Neural cell (in vitro differentiated cells): Measurements from ENCODE around the gene TRIO. TPM values are rescaled to one million over a fixed set of nuclear protein-coding genes. Genes with fewer than 3 reads are reported as not detected.
A peak's percentile ranks its signal among the peaks of the same experiment; 100 is the strongest.

Experiments used
- H2AFZ ChIP-seq: fragments of 200-600, 300-800 bp; sonication (generic), shearing (Covaris generic); 2 replicates; pipeline ENCODE4 v1.6.0; 2014; ENCODE audit warnings: low read depth, mild to moderate bottlenecking, antibody characterized with exemption, low read length, moderate library complexity
- H3F3A ChIP-seq: fragments of 200-600 bp; shearing (Covaris generic); 2 replicates; pipeline ENCODE4 v1.6.1; 2016; ENCODE audit warnings: mild to moderate bottlenecking, moderate library complexity, mixed read lengths, antibody characterized with exemption, low read length; ENCODE audit not compliant: insufficient read depth, poor library complexity, severe bottlenecking
- H3K27ac ChIP-seq: fragments of 200-600, 300-800 bp; sonication (generic), shearing (Covaris generic); 2 replicates; pipeline ENCODE4 v1.5.1; 2014; ENCODE audit warnings: mild to moderate bottlenecking, low read length, moderate library complexity
- H3K27me3 ChIP-seq: fragments of 300-800, 200-600 bp; sonication (generic), shearing (Covaris generic); 2 replicates; pipeline ENCODE4 v1.6.0; 2014; ENCODE audit warnings: mild to moderate bottlenecking, low read depth, low read length, moderate library complexity; ENCODE audit not compliant: insufficient read depth
- H3K36me3 ChIP-seq: fragments of 300-800, 200-600 bp; sonication (generic), shearing (Covaris generic); 2 replicates; pipeline ENCODE4 v1.5.1; 2014; ENCODE audit warnings: mild to moderate bottlenecking, antibody characterized with exemption, low read length, moderate library complexity; ENCODE audit not compliant: insufficient read depth
- H3K4me2 ChIP-seq: fragments of 300-800, 200-600 bp; sonication (generic), shearing (Covaris generic); 2 replicates; pipeline ENCODE4 v1.6.0; 2014; ENCODE audit warnings: mild to moderate bottlenecking, low read length
- H3K4me3 ChIP-seq: fragments of 300-800, 200-600 bp; sonication (generic), shearing (Covaris generic); 2 replicates; pipeline ENCODE4 v1.5.1; 2014; ENCODE audit warnings: mild to moderate bottlenecking, low read length, moderate library complexity
- H3K79me2 ChIP-seq: fragments of 200-600 bp; shearing (Covaris generic); replicated peaks from 2 replicates; pipeline ENCODE4 v1.6.0; 2014; ENCODE audit warnings: mild to moderate bottlenecking, low read length, moderate library complexity; ENCODE audit not compliant: insufficient read depth
- H3K9ac ChIP-seq: fragments of 300-800, 200-600 bp; sonication (generic), shearing (Covaris generic); 2 replicates; pipeline ENCODE4 v1.6.1; 2016; ENCODE audit warnings: mild to moderate bottlenecking, low read length, mixed read lengths
- H3K9me2 ChIP-seq: fragments of 200-600 bp; shearing (Covaris generic); 2 replicates; pipeline ENCODE4 v1.6.1; 2016; ENCODE audit warnings: mild to moderate bottlenecking, low read length, mixed read lengths; ENCODE audit not compliant: insufficient read depth
- H3K9me3 ChIP-seq: fragments of 200-600, 300-800 bp; sonication (generic), shearing (Covaris generic); 2 replicates; pipeline ENCODE4 v1.6.1; 2016; ENCODE audit warnings: mild to moderate bottlenecking, mixed run types, low read length, moderate library complexity, mixed read lengths
- H4K20me1 ChIP-seq: fragments of 200-600 bp; shearing (Covaris generic); 2 replicates; pipeline ENCODE4 v1.6.1; 2016; ENCODE audit warnings: mild to moderate bottlenecking, mixed run types; ENCODE audit not compliant: insufficient read depth
- EP300 ChIP-seq: fragments of 450-650 bp; conservative IDR thresholded peaks from 2 replicates; pipeline ENCODE4 v1.6.1; 2014; ENCODE audit warnings: antibody characterized with exemption, mild to moderate bottlenecking, moderate library complexity; ENCODE audit not compliant: poor library complexity, severe bottlenecking
- EZH2 ChIP-seq: fragments of 200-600, 300-800 bp; shearing (Covaris generic), sonication (generic); IDR thresholded peaks from 2 replicates; pipeline ENCODE4 v1.6.1; 2014; ENCODE audit warnings: antibody characterized with exemption, low read length, borderline replicate concordance, mild to moderate bottlenecking; ENCODE audit not compliant: insufficient read depth, poor library complexity, severe bottlenecking
- MXI1 ChIP-seq: fragments of 450-650 bp; conservative IDR thresholded peaks from 2 replicates; pipeline ENCODE4 v1.6.1; 2014; ENCODE audit warnings: antibody characterized with exemption, mild to moderate bottlenecking; ENCODE audit not compliant: poor library complexity, severe bottlenecking
- POLR2AphosphoS5 ChIP-seq: IDR thresholded peaks from 2 replicates; pipeline ENCODE4 v1.6.1; 2012
- RAD21 ChIP-seq: fragments of 450-650 bp; conservative IDR thresholded peaks from 2 replicates; pipeline ENCODE4 v1.6.1; 2014; ENCODE audit warnings: antibody characterized with exemption, mild to moderate bottlenecking, moderate library complexity
- REST ChIP-seq: IDR thresholded peaks from 2 replicates; pipeline ENCODE4 v1.6.1; 2012; ENCODE audit warnings: borderline replicate concordance
- SMC3 ChIP-seq: fragments of 450-650 bp; conservative IDR thresholded peaks from 2 replicates; pipeline ENCODE4 v1.6.1; 2014; ENCODE audit warnings: antibody characterized with exemption, mild to moderate bottlenecking, moderate library complexity; ENCODE audit not compliant: poor library complexity
- TAF1 ChIP-seq: IDR thresholded peaks from 2 replicates; pipeline ENCODE4 v1.6.1; 2012; ENCODE audit warnings: low read depth
- polyA plus RNA-seq: library from polyadenylated mRNA; depleted of rRNA; stranded (reverse); fragments of >200 nt; gene quantifications from 2 replicates; pipeline ENCODE4 v1.2.3, GENCODE V29; 2014
- TF ChIP-seq, protein P1 (sequence below): fragments of 450-650 bp; IDR thresholded peaks from 2 replicates; pipeline ENCODE4 v1.5.1; 2014; ENCODE audit warnings: antibody characterized with exemption, mild to moderate bottlenecking, moderate library complexity; ENCODE audit not compliant: poor library complexity, severe bottlenecking

TRIO gene
- polyA plus RNA-seq, 1 donor from 2014 or later: 168 TPM

DNA sequence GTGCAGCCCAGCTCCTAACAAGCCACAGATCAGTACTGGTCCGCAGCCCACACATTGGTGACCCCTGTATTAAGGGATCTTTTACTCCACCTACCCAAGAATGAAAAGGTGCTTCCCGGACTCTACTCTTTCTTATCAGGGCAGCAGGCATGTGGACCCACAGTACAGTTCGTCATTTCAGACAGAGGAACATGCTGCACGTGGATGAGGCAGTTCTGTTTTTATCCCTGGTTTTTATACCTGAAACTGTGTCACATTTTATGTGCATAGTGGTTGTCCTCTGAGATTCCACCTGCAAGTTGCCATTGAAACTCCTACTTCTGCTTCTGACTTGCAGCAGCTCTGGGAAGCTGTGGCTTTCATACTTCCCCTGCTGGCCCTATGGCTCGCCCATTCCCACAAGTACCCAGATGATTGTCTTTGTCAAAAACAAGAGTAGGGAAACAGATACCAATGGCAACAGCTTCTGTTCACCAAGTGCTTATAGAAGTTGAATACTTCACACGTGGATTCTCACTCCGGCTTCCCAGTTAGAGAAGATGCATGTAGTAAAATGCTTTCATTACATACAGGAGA, 208.0 kb downstream of the TRIO start:
- Histone ChIP-seq H3K9me3 (no peaks in the 10 kb centered on the region), H3K27me3 (no peaks in the 10 kb centered on the region), H4K20me1 (no peaks in the 10 kb centered on the region), H3K79me2 (peaks cover 7% of the 10 kb centered on the region), H3K4me2 (no peak overlapping the region), H2AFZ (no peak overlapping the region), H3K9ac (no peak overlapping the region), H3F3A (no peaks in the 10 kb centered on the region), H3K36me3 (peaks cover 8% of the 10 kb centered on the region), H3K27ac (no peak overlapping the region), H3K4me3 (no peak overlapping the region), H3K9me2 (no peaks in the 10 kb centered on the region)
- TF ChIP-seq EP300 (no peak), POLR2AphosphoS5 (no peak), RAD21 (no peak), REST (no peak), MXI1 (no peak), TAF1 (no peak), SMC3 (no peak), EZH2 (no peak)
- TF ChIP-seq, protein P1, sequence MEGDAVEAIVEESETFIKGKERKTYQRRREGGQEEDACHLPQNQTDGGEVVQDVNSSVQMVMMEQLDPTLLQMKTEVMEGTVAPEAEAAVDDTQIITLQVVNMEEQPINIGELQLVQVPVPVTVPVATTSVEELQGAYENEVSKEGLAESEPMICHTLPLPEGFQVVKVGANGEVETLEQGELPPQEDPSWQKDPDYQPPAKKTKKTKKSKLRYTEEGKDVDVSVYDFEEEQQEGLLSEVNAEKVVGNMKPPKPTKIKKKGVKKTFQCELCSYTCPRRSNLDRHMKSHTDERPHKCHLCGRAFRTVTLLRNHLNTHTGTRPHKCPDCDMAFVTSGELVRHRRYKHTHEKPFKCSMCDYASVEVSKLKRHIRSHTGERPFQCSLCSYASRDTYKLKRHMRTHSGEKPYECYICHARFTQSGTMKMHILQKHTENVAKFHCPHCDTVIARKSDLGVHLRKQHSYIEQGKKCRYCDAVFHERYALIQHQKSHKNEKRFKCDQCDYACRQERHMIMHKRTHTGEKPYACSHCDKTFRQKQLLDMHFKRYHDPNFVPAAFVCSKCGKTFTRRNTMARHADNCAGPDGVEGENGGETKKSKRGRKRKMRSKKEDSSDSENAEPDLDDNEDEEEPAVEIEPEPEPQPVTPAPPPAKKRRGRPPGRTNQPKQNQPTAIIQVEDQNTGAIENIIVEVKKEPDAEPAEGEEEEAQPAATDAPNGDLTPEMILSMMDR: no peak

DNA sequence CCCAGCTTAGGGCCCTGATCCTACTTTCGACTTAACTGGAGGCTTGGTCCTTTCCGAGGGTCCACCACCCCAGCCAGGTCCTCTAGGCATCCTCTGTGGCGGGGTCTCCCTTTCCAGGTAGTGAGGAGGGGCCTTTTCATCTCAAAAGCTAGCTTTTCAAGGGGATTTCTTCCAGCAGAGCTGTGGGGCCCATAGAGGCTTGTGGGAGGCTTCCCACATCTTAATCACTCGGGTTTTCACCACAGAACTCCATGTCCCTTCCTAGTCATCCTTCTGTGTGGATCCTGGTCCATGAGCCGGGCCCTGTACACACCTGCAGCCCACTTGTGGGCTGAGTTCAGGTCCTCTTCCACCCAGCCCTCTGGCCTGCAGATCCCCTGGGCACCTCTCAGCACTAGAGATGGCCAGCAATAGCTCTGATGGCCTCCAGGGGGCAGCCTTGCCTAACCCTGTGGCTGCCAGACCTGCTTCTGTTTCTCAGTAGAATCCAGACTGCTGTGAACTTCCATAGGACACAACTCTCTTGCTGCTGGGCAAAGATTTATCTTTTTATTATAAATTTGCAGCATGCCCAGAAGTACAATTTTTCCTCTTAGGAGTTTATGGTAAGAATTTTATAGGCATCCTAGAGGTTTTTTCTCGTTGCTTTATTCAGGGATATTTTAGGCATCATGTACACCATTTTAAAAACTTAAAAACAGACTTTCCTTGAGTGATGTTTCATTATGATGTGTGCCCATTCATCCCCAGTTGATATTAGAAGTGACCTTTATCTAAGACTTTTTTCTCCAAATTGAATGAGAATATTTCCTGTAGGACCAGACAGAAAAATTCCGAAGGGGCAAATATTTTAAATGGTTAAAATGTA, 208.9 kb downstream of the TRIO start:
- H3K36me3 ChIP-seq: peaks cover 8% of the 10 kb centered on the region
- no peaks in the 10 kb centered on the region for H3K9me3 ChIP-seq
- H3K4me2 ChIP-seq: no peak overlapping the region
- H3K4me3 ChIP-seq: no peak overlapping the region
- H3K9ac ChIP-seq: no peak overlapping the region
- H3K27me3 ChIP-seq: no peaks in the 10 kb centered on the region
- no peaks in the 10 kb centered on the region for H3K9me2 ChIP-seq
- H4K20me1 ChIP-seq: no peaks in the 10 kb centered on the region
- peaks cover 7% of the 10 kb centered on the region for H3K79me2 ChIP-seq
- no peak overlapping the region for H3K27ac ChIP-seq
- H2AFZ ChIP-seq: no peak overlapping the region
- no peaks in the 10 kb centered on the region for H3F3A ChIP-seq
- peak; percentile 64 for TF ChIP-seq SMC3
- TF ChIP-seq REST: no peak
- TF ChIP-seq RAD21: peak; percentile 65
- TF ChIP-seq, protein P1: peak; percentile 78
